HepG2 (cell line): Measurements from ENCODE around the gene DENND2D. TPM values are rescaled to one million over a fixed set of nuclear protein-coding genes. Genes with fewer than 3 reads are reported as not detected.

Source experiments
- FOXA3 ChIP-seq: IDR thresholded peaks from 2 replicates; pipeline ENCODE4 v1.6.1; 2016; ENCODE audit warnings: missing genetic modification reagents, missing compliant biosample characterization
- HMGXB4 ChIP-seq, 2 experiments: sonication (generic) in 1 of 2; formaldehyde crosslinking in 1 of 2; IDR thresholded peaks; 2 replicates each; pipeline versions ENCODE4 v1.4.0 to v1.6.1; 2018 to 2020; ENCODE audit warnings: missing genetic modification reagents in 2 of 2, borderline replicate concordance in 1 of 2, low read depth in 1 of 2, mild to moderate bottlenecking in 1 of 2, missing biosample characterization in 1 of 2
- IRX3 ChIP-seq: sonication (generic); formaldehyde crosslinking; IDR thresholded peaks from 2 replicates; pipeline ENCODE4 v1.8.1; 2023; ENCODE audit warnings: mild to moderate bottlenecking, low read depth, missing genetic modification reagents, borderline replicate concordance
- MIER2 ChIP-seq: IDR thresholded peaks from 2 replicates; pipeline ENCODE4 v1.6.1; 2016; ENCODE audit warnings: missing biosample characterization, missing genetic modification reagents
- NR2F1 ChIP-seq, 2 experiments: fragments of 450-650 bp in 1 of 2; formaldehyde crosslinking in 1 of 2; IDR thresholded peaks; 2 replicates each; pipeline versions ENCODE4 v1.5.0 to v1.6.1; 2016 to 2020; ENCODE audit warnings: mild to moderate bottlenecking in 1 of 2, missing compliant biosample characterization in 1 of 2, missing genetic modification reagents in 1 of 2, moderate library complexity in 1 of 2
- PHF20 ChIP-seq: sonication (generic); formaldehyde crosslinking; IDR thresholded peaks from 2 replicates; pipeline ENCODE4 v1.5.0; 2020; ENCODE audit warnings: mild to moderate bottlenecking, missing genetic modification reagents
- RARA ChIP-seq: IDR thresholded peaks from 2 replicates; pipeline ENCODE4 v1.6.1; 2016; ENCODE audit warnings: missing genetic modification reagents, missing compliant biosample characterization
- REL ChIP-seq: sonication (generic); formaldehyde crosslinking; conservative IDR thresholded peaks from 2 replicates; pipeline ENCODE4 v1.8.0; 2022; ENCODE audit warnings: mild to moderate bottlenecking, missing genetic modification reagents, moderate library complexity
- THRA ChIP-seq: sonication (generic); formaldehyde crosslinking; IDR thresholded peaks from 2 replicates; pipeline ENCODE4 v1.4.0; 2020; ENCODE audit warnings: missing genetic modification reagents, borderline replicate concordance
- UBTF ChIP-seq: sonication (generic); formaldehyde crosslinking; IDR thresholded peaks from 2 replicates; pipeline ENCODE4 v1.4.0; 2020; ENCODE audit warnings: mild to moderate bottlenecking, missing genetic modification reagents
- ZNF343 ChIP-seq: sonication (generic); formaldehyde crosslinking; IDR thresholded peaks from 2 replicates; pipeline ENCODE4 v1.4.0; 2020; ENCODE audit warnings: mild to moderate bottlenecking, missing genetic modification reagents
- ZNF646 ChIP-seq: sonication (generic); formaldehyde crosslinking; IDR thresholded peaks from 2 replicates; pipeline ENCODE4 v1.9.0; 2021; ENCODE audit warnings: mild to moderate bottlenecking, missing genetic modification reagents
- ZNF775 ChIP-seq: sonication (generic); formaldehyde crosslinking; IDR thresholded peaks from 2 replicates; pipeline ENCODE4 v1.4.0; 2020; ENCODE audit warnings: missing genetic modification reagents, mild to moderate bottlenecking, moderate library complexity, borderline replicate concordance
- ZNF891 ChIP-seq: sonication (generic); formaldehyde crosslinking; IDR thresholded peaks from 2 replicates; pipeline ENCODE4 v1.5.0; 2020; ENCODE audit warnings: mild to moderate bottlenecking, missing genetic modification reagents
- ZSCAN31 ChIP-seq: sonication (generic); formaldehyde crosslinking; IDR thresholded peaks from 2 replicates; pipeline ENCODE4 v1.5.0; 2020; ENCODE audit warnings: low read depth, mild to moderate bottlenecking, missing genetic modification reagents
- polyA plus RNA-seq, 8 experiments: library from polyadenylated mRNA; depleted of rRNA in 3 of 8; stranded (reverse) in 7 of 8; unstranded in 1 of 8; fragments of >200 nt; fragmentation: Illumina TruSeq in 4 of 8; extraction: Trizol in 4 of 8; gene quantifications; 2 replicates each; pipeline versions ENCODE4 v1.2.1 to v1.2.3, GENCODE V29; 2011 to 2016; ENCODE audit warnings: low read depth in 4 of 8, missing spikeins in 1 of 8, mixed read lengths in 1 of 8; ENCODE audit not compliant: insufficient read depth in 1 of 8
- total RNA-seq, 5 experiments: library from RNA; depleted of rRNA; stranded (reverse); fragments of >200 nt; fragmentation: Illumina TruSeq; extraction: Trizol; gene quantifications; 2 replicates each; pipeline ENCODE4 v1.2.3, GENCODE V29; 2016; ENCODE audit warnings: low read depth in 1 of 5

DENND2D gene
- total and polyA plus RNA-seq, 2 of the 13 experiments (the other 11 are each of a cell fraction or from before 2014, with no cell fraction given): 0.04 TPM; not detected in 1

GRCh38 chr1:111139956-111140679 is 60.3 kb downstream of the DENND2D start, which contains the start of the genes CEPT1 and DRAM2 (continued):
- TF ChIP-seq IRX3 (CRISPR knock-in tag): peak; percentile 22; the same call in 1 of the 2 replicates
- no peak for TF ChIP-seq MIER2 (CRISPR knock-in tag)
- TF ChIP-seq NR2F1 (CRISPR knock-in tag; IDR thresholded peaks at IDR 0.05): 0 out of 4 replicates have a peak, but pooled peaks of 1 of the 2 experiments have one; percentile 16
- TF ChIP-seq PHF20: peak; percentile 70
- peak; percentile 84; the same call in 1 of the 2 replicates for TF ChIP-seq ZNF891 (CRISPR knock-in tag)
- TF ChIP-seq ZNF646 (CRISPR knock-in tag): 0 out of 2 replicates have a peak, but pooled peaks have one; percentile 17
- peak; percentile 76 to 78 for TF ChIP-seq HMGXB4 (CRISPR knock-in tag; IDR thresholded peaks at IDR 0.05; ENCODE audit: borderline replicate concordance in 1 of 2, low read depth in 1 of 2)
- peak; percentile 70 for TF ChIP-seq THRA (CRISPR knock-in tag)
- peak; percentile 74; the same call in 1 of the 2 replicates for TF ChIP-seq ZSCAN31 (CRISPR knock-in tag)
- no peak; the same call in 1 of the 2 replicates for TF ChIP-seq FOXA3
- TF ChIP-seq REL (CRISPR knock-in tag): 0 out of 2 replicates have a peak, but pooled peaks have one; percentile 56
- TF ChIP-seq ZNF343: no peak; the same call in 1 of the 2 replicates
- TF ChIP-seq UBTF: peak; percentile 80
- no peak for TF ChIP-seq ZNF775
- peak; percentile 66 for TF ChIP-seq RARA
